ENCODE data around the gene TRPM5. TPM values are rescaled to one million over a fixed set of nuclear protein-coding genes. Genes with fewer than 3 reads are reported as not detected.

Gene TRPM5
- polyA plus RNA-seq, 1 of the 3 experiments (the other 2 are of a cell fraction): not detected

DNA sequence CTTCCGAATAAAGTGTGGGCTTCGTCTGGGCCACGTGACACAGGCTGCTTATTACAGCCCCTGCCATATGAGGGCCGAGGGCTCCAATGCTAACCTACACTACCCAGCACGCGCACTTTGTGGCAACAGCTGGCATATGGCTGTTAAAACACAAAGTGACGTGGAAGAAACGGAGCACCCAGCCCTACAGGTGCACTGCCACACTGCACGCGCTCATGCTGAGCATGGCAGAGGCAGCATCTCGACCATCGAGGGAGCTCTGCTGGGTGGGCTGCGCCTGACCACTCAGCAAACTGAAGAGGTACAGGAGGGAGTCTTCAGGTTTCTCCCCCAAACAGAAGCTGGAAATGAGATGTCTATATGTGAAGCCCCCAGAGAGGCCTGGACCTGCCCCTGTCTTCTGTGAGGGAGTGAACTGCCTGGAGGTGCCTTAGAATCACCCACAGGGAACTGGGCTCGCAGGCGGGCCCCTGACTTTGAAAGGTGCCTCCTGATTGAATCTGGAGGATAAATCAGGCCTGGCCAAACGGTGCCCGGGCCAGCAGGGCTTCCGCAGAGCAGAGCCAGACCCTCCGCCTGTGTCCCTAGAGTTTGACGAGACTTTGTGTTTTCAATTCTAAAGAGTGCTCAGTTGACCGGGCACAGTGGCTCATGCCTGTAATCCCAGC lies 25.5 kb downstream of the TRPM5 start:
- Histone ChIP-seq H3K27ac (ENCODE audit: low read depth in 2 of 2, low read length in 1 of 2) (no peak overlapping the region), H3K27me3 (ENCODE audit: insufficient read depth) (no peaks in the 10 kb centered on the region), H3K9ac (no peak overlapping the region), H3K36me3 (replicated peaks in 1 of 2; ENCODE audit: control insufficient read depth in 1 of 2, insufficient read depth in 2 of 2, low read length in 1 of 2) (no peaks in the 10 kb centered on the region), H3K9me2 (no peaks in the 10 kb centered on the region), H3K79me2 (ENCODE audit: insufficient read depth) (no peaks in the 10 kb centered on the region), H4K20me1 (ENCODE audit: insufficient read depth) (no peaks in the 10 kb centered on the region), H3K4me3 (ENCODE audit: low read depth in 2 of 2, low read length in 1 of 2) (no peak overlapping the region), H3K4me2 (no peak overlapping the region), H2AFZ (ENCODE audit: low read depth) (no peak overlapping the region), H3F3A (replicated peaks; ENCODE audit: insufficient read depth) (no peaks in the 10 kb centered on the region), H3K4me1 (ENCODE audit: control insufficient read depth in 1 of 2, insufficient read depth in 2 of 2, low read depth in 1 of 2, low read length in 1 of 2) (no peaks in the 10 kb centered on the region; a peak in 1 of 4 replicates), H3K9me3 (no peaks in the 10 kb centered on the region)
- DNase-seq: no peak
- CTCF ChIA-PET: interaction anchor here (0.6 to 11.8 kb wide), 42 partner anchors 9 to 477 kb away, joined by 3 to 461 read pairs (median 8); partner anchors contain the start of genes ASCL2, C11orf21, CDKN1C and KCNQ1
- TF ChIP-seq RCOR1 (IDR thresholded peaks at IDR 0.05; ENCODE audit: low read length) (no peak), POLR2AphosphoS5 (IDR thresholded peaks at IDR 0.05; ENCODE audit: low read depth, low read length) (no peak), RXRA (IDR thresholded peaks at IDR 0.05; ENCODE audit: borderline replicate concordance, low read depth) (no peak), RFX5 (IDR thresholded peaks at IDR 0.05; ENCODE audit: low read length) (no peak), JUND (IDR thresholded peaks at IDR 0.05) (no peak), EP300 (IDR thresholded peaks at IDR 0.05; ENCODE audit: borderline replicate concordance in 1 of 2, low read depth in 1 of 2, low read length in 1 of 2) (no peak), FOSL2 (IDR thresholded peaks at IDR 0.05; ENCODE audit: borderline replicate concordance, low read depth) (no peak)
- 65% methylated on average over 8 of the region's 21 CpGs for WGBS (ENCODE audit: low lambda C conversion rate)
- POLR2A ChIA-PET: interaction anchor here (0.6 to 2.2 kb wide), 2 partner anchors 13 to 220 kb away, joined by 3 to 6 read pairs; no protein-coding TSS in a partner anchor

DNA sequence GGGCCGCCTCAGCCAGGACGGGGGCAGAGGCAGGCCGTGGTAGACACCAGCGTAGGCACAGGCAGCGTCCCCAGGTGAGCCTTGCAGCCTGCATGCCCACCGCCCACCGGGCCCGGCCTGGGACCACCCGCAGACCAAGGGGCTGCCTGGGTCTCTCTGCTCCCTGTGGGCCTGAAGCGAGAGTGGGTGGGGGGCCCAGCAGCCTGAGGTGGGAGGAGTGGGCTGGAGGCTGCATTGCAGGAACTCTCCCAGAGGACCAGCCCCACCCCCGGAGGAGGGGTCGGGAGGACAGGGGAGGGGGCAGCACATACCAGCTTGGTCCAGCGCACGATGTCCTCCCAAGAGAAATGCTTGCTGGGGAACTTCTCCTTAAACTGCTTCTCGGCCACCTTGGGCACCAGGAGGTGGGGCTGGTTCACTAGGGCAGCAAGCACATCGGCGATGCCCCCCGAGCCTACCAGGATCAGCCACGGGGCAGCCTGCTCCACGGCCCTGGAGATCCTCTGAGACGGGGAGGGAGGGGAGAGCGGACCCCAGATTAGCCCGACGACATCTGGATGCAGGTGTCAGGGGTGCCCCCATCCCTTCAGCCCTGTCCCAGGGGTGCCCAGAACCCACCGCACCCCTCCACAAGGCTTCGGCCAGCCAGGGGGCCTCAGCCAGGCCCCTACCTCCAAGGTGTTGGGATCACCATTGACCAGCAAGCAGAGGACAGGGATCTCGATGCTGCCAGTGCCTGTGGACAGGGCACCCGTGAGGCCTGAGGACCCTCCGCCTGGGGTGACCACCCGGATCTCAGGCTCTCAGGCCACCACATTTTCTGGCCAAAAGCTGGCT lies 26.2 kb downstream of the TRPM5 start:
- Histone ChIP-seq H3K27me3 (ENCODE audit: insufficient read depth) (no peaks in the 10 kb centered on the region), H3K4me1 (ENCODE audit: control insufficient read depth in 1 of 2, insufficient read depth in 2 of 2, low read depth in 1 of 2, low read length in 1 of 2) (no peaks in the 10 kb centered on the region; a peak in 1 of 4 replicates), H3K36me3 (replicated peaks in 1 of 2; ENCODE audit: control insufficient read depth in 1 of 2, insufficient read depth in 2 of 2, low read length in 1 of 2) (no peaks in the 10 kb centered on the region), H3K9me3 (no peaks in the 10 kb centered on the region), H3K9ac (no peak overlapping the region), H2AFZ (ENCODE audit: low read depth) (no peak overlapping the region), H3K9me2 (no peaks in the 10 kb centered on the region), H3K27ac (ENCODE audit: low read depth in 2 of 2, low read length in 1 of 2) (no peak overlapping the region), H3F3A (replicated peaks; ENCODE audit: insufficient read depth) (no peaks in the 10 kb centered on the region), H4K20me1 (ENCODE audit: insufficient read depth) (no peaks in the 10 kb centered on the region), H3K79me2 (ENCODE audit: insufficient read depth) (no peaks in the 10 kb centered on the region), H3K4me3 (ENCODE audit: low read depth in 2 of 2, low read length in 1 of 2) (no peak overlapping the region), H3K4me2 (no peak overlapping the region)
- TF ChIP-seq, protein P1, sequence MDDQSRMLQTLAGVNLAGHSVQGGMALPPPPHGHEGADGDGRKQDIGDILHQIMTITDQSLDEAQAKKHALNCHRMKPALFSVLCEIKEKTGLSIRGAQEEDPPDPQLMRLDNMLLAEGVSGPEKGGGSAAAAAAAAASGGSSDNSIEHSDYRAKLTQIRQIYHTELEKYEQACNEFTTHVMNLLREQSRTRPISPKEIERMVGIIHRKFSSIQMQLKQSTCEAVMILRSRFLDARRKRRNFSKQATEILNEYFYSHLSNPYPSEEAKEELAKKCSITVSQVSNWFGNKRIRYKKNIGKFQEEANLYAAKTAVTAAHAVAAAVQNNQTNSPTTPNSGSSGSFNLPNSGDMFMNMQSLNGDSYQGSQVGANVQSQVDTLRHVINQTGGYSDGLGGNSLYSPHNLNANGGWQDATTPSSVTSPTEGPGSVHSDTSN (IDR thresholded peaks at IDR 0.05): no peak
- TF ChIP-seq RCOR1 (IDR thresholded peaks at IDR 0.05; ENCODE audit: low read length) (no peak), EZH2phosphoT487 (IDR thresholded peaks at IDR 0.05; ENCODE audit: borderline replicate concordance, low read depth) (no peak), RXRA (IDR thresholded peaks at IDR 0.05; ENCODE audit: borderline replicate concordance, low read depth) (no peak), FOSL2 (IDR thresholded peaks at IDR 0.05; ENCODE audit: borderline replicate concordance, low read depth) (no peak), MXI1 (IDR thresholded peaks at IDR 0.05; ENCODE audit: low read depth, low read length) (no peak), CHD2 (IDR thresholded peaks at IDR 0.05; ENCODE audit: low read length, partially characterized antibody) (no peak)
- TF ChIP-seq, protein P2, sequence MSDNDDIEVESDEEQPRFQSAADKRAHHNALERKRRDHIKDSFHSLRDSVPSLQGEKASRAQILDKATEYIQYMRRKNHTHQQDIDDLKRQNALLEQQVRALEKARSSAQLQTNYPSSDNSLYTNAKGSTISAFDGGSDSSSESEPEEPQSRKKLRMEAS (IDR thresholded peaks at IDR 0.05; ENCODE audit: low read depth): no peak
- TF ChIP-seq, protein P3, sequence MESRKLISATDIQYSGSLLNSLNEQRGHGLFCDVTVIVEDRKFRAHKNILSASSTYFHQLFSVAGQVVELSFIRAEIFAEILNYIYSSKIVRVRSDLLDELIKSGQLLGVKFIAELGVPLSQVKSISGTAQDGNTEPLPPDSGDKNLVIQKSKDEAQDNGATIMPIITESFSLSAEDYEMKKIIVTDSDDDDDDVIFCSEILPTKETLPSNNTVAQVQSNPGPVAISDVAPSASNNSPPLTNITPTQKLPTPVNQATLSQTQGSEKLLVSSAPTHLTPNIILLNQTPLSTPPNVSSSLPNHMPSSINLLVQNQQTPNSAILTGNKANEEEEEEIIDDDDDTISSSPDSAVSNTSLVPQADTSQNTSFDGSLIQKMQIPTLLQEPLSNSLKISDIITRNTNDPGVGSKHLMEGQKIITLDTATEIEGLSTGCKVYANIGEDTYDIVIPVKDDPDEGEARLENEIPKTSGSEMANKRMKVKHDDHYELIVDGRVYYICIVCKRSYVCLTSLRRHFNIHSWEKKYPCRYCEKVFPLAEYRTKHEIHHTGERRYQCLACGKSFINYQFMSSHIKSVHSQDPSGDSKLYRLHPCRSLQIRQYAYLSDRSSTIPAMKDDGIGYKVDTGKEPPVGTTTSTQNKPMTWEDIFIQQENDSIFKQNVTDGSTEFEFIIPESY (IDR thresholded peaks at IDR 0.05; ENCODE audit: borderline replicate concordance, low read depth): no peak
- TF ChIP-seq, protein P4, sequence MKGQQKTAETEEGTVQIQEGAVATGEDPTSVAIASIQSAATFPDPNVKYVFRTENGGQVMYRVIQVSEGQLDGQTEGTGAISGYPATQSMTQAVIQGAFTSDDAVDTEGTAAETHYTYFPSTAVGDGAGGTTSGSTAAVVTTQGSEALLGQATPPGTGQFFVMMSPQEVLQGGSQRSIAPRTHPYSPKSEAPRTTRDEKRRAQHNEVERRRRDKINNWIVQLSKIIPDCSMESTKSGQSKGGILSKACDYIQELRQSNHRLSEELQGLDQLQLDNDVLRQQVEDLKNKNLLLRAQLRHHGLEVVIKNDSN (IDR thresholded peaks at IDR 0.05; ENCODE audit: borderline replicate concordance, low read depth): no peak
- 65% methylated on average over 5 of the region's 30 CpGs for WGBS (ENCODE audit: low lambda C conversion rate)
- DNase-seq: no peak
- POLR2A ChIA-PET: no interaction called here
- CTCF ChIA-PET: interaction anchor here (1.7 to 11.8 kb wide), 11 partner anchors 8 to 261 kb away, joined by 8 to 461 read pairs (median 101); partner anchors contain the start of genes C11orf21, KCNQ1, TRPM5 and TSPAN32

All from SK-N-SH (cell line).